Endothelial cell of umbilical vein (primary cell): ENCODE data around the gene MTX1. TPM values are rescaled to one million over a fixed set of nuclear protein-coding genes. Genes with fewer than 3 reads are reported as not detected.

Source experiments
- BruUV-seq: library from RNA; stranded (reverse); fragments of 400-500 nt; replicated peaks from 2 replicates; lab custom pipeline; 2021; lab: Mats Ljungman, UMichigan
- CTCF ChIA-PET: fragments of 300-600, 350-600 bp; sonication (Branson Sonifier 250); formaldehyde crosslinking; loops from one replicate; lab custom pipeline; 2021; ENCODE audit warnings: antibody characterized with exemption, inconsistent platforms; lab: Charles Lee
- POLR2A ChIA-PET: fragments of 300-600, 350-600 bp; sonication (Branson Sonifier 250); formaldehyde crosslinking; loops from one replicate; lab custom pipeline; 2021; ENCODE audit warnings: antibody characterized with exemption, inconsistent platforms; lab: Charles Lee
- DNase-seq: peaks from one replicate; pipeline ENCODE4 v3.0.0-alpha.2; 2011; ENCODE audit warnings: low read depth, low spot score
- FAIRE-seq: peaks from 2 replicates; lab custom pipeline; 2011; peaks lifted over from hg19 to GRCh38; lab: Jason Lieb, UNC
- H2AFZ ChIP-seq: 2 replicates; pipeline ENCODE4 v1.6.0; 2012; ENCODE audit warnings: low read depth, low read length, control low read depth, inconsistent platforms
- H3K27ac ChIP-seq: 2 replicates; pipeline ENCODE4 v1.5.1; 2011; ENCODE audit warnings: low read depth, mild to moderate bottlenecking, control low read depth, low read length, moderate library complexity; ENCODE audit not compliant: insufficient read depth
- H3K27me3 ChIP-seq, 2 experiments: 2 replicates each; pipeline versions ENCODE4 v1.6.0 to v1.6.1; 2011; ENCODE audit warnings: low read length in 2 of 2, mixed read lengths in 1 of 2; ENCODE audit not compliant: control insufficient read depth in 2 of 2, insufficient read depth in 2 of 2
- H3K36me3 ChIP-seq, 2 experiments: 2 replicates in 1 of 2; 3 replicates in 1 of 2; pipeline ENCODE4 v1.5.1; 2011; ENCODE audit warnings: low read length in 2 of 2, mild to moderate bottlenecking in 1 of 2, moderate library complexity in 1 of 2; ENCODE audit not compliant: control insufficient read depth in 2 of 2, insufficient read depth in 2 of 2; ENCODE audit errors: extremely low read depth in 1 of 2
- H3K4me1 ChIP-seq: 3 replicates; pipeline ENCODE4 v1.5.1; 2011; ENCODE audit warnings: mild to moderate bottlenecking, low read length; ENCODE audit not compliant: control insufficient read depth, insufficient read depth; ENCODE audit errors: extremely low read depth
- H3K4me2 ChIP-seq: 2 replicates; pipeline ENCODE4 v1.6.1; 2011; ENCODE audit warnings: low read length, control low read depth, mixed read lengths; ENCODE audit not compliant: insufficient read depth
- H3K4me3 ChIP-seq, 3 experiments: fragments of 200-600 bp in 1 of 3; sonication (generic), shearing (Covaris generic) in 1 of 3; replicated peaks in 1 of 3; 2 replicates each; pipeline ENCODE4 v1.5.1; 2011 to 2016; ENCODE audit warnings: control low read depth in 3 of 3, low read length in 3 of 3, mild to moderate bottlenecking in 2 of 3, inconsistent platforms in 1 of 3, low read depth in 1 of 3, moderate library complexity in 1 of 3; ENCODE audit not compliant: insufficient read depth in 1 of 3
- H3K79me2 ChIP-seq: 2 replicates; pipeline ENCODE4 v1.6.0; 2012; ENCODE audit warnings: low read length, inconsistent platforms; ENCODE audit not compliant: control insufficient read depth, insufficient read depth
- H3K9ac ChIP-seq: replicated peaks from 2 replicates; pipeline ENCODE3; 2011; ENCODE audit warnings: low read length, control low read depth; ENCODE audit not compliant: insufficient read depth; ENCODE audit errors: extremely low read depth
- H3K9me1 ChIP-seq: replicated peaks from 3 replicates; pipeline ENCODE4 v1.6.0; 2011; ENCODE audit warnings: mild to moderate bottlenecking, low read length; ENCODE audit not compliant: control insufficient read depth, insufficient read depth; ENCODE audit errors: extremely low read depth
- H3K9me3 ChIP-seq: replicated peaks from 2 replicates; pipeline ENCODE4 v1.5.1; 2012; ENCODE audit warnings: low read length, inconsistent platforms; ENCODE audit not compliant: control insufficient read depth, insufficient read depth
- H4K20me1 ChIP-seq: replicated peaks from 2 replicates; pipeline ENCODE3; 2011; ENCODE audit warnings: mild to moderate bottlenecking, low read length; ENCODE audit not compliant: control insufficient read depth, insufficient read depth; ENCODE audit errors: extremely low read depth
- CTCF ChIP-seq, 2 donors: IDR thresholded peaks; 1 replicate in 1 of 2; 2 replicates in 1 of 2; pipeline ENCODE4 v1.5.1; 2011; ENCODE audit warnings: low read length in 2 of 2, mild to moderate bottlenecking in 2 of 2, moderate library complexity in 2 of 2, control low read depth in 1 of 2, inconsistent platforms in 1 of 2, low read depth in 1 of 2; ENCODE audit not compliant: insufficient read depth in 1 of 2; ENCODE audit errors: extremely low read depth in 1 of 2
- FOS ChIP-seq: IDR thresholded peaks from 2 replicates; pipeline ENCODE4 v1.6.1; 2011; ENCODE audit warnings: mild to moderate bottlenecking, low read length, moderate library complexity, borderline replicate concordance; ENCODE audit not compliant: insufficient read depth
- GATA2 ChIP-seq: IDR thresholded peaks from 2 replicates; pipeline ENCODE4 v1.7.0; 2011; ENCODE audit warnings: low read depth, mild to moderate bottlenecking, moderate library complexity, mixed read lengths, low read length; ENCODE audit not compliant: insufficient read length, insufficient read depth
- MYC ChIP-seq: IDR thresholded peaks from one replicate; pipeline ENCODE4 v1.6.1; 2011; ENCODE audit warnings: mild to moderate bottlenecking, low read depth, low read length
- POLR2AphosphoS5 ChIP-seq: IDR thresholded peaks from 2 replicates; pipeline ENCODE4 v1.6.1; 2012; ENCODE audit warnings: low read depth, mild to moderate bottlenecking, control low read depth, low read length, moderate library complexity; ENCODE audit not compliant: insufficient read depth
- dilution Hi-C: fragments of 300-500 bp; cut with MboI; formaldehyde crosslinking; loops from one replicate; pipeline ENCODE4 v1.15.0; 2019; ENCODE audit warnings: low sequenced_read_pairs; ENCODE audit not compliant: extremely low pct_ligation_motif_present
- intact Hi-C: fragments of 100-400 bp; cut with micrococcal nuclease; formaldehyde crosslinking; loops from one replicate; pipeline ENCODE4 v1.10.0; 2022
- polyA plus RNA-seq, 4 experiments: library from polyadenylated mRNA; depleted of rRNA in 3 of 4; stranded (reverse) in 3 of 4; unstranded in 1 of 4; fragments of >200 nt; gene quantifications; 2 replicates each; pipeline versions ENCODE4 v1.2.1 to v1.2.3, GENCODE V29; 2011 to 2012; ENCODE audit warnings: missing spikeins in 1 of 4
- total RNA-seq: library from RNA; stranded (reverse); gene quantifications from 2 replicates; pipeline ENCODE4 v1.2.3, GENCODE V29; 2021

The MTX1 gene
- total and polyA plus RNA-seq, 2 donors (not counting 3 experiments of a cell fraction or from before 2014, with no cell fraction given) = 53.0 to 109 TPM

- Histone ChIP-seq H3K9ac (no peak overlapping the region), H2AFZ (peak overlapping the region; percentile 95), H3K36me3 (peaks cover 4 to 25% of the 10 kb centered on the region in 2 experiments), H3K9me3 (no peaks in the 10 kb centered on the region), H3K9me1 (no peaks in the 10 kb centered on the region), H3K79me2 (peaks cover 16% of the 10 kb centered on the region), H4K20me1 (no peaks in the 10 kb centered on the region), H3K27me3 (no peaks in the 10 kb centered on the region), H3K4me2 (peak overlapping the region; percentile 79), H3K4me3 (peak overlapping the region; percentile 41 to 91 (median 63)), H3K4me1 (peaks cover 11% of the 10 kb centered on the region), H3K27ac (no peak overlapping the region)
- FAIRE-seq (peak; percentile 24), DNase-seq (peak; percentile 24)
- intact Hi-C loops (no loop called here), dilution Hi-C loops (no loop called here)
- CTCF ChIA-PET = interaction anchor here (0.6 to 3.9 kb wide), 12 partner anchors 10 to 628 kb away, joined by 3 to 88 read pairs (median 7); partner anchors contain the start of gene THBS3
- TF ChIP-seq GATA2 = no peak
- TF ChIP-seq FOS = no peak
- TF ChIP-seq MYC = no peak
- peak; percentile 36 for TF ChIP-seq POLR2AphosphoS5
- POLR2A ChIA-PET = no interaction called here
- no TSS peak for BruUV-seq
Measured at GRCh38 chr1:155174324-155175280, 33.9 kb upstream of the MTX1 start.

- Histone ChIP-seq H3K4me1 (peaks cover 11% of the 10 kb centered on the region), H3K9me3 (no peaks in the 10 kb centered on the region), H3K27me3 (no peaks in the 10 kb centered on the region), H4K20me1 (no peaks in the 10 kb centered on the region), H3K4me3 (no peak overlapping the region), H3K9ac (no peak overlapping the region), H2AFZ (no peak overlapping the region), H3K9me1 (no peaks in the 10 kb centered on the region), H3K4me2 (no peak overlapping the region), H3K36me3 (peaks cover 4 to 25% of the 10 kb centered on the region in 2 experiments), H3K27ac (no peak overlapping the region), H3K79me2 (peaks cover 16% of the 10 kb centered on the region)
- dilution Hi-C loops = no loop called here
- intact Hi-C loops = no loop called here
- TF ChIP-seq CTCF (IDR thresholded peaks at IDR 0.05; ENCODE audit: extremely low read depth in 1 of 2, insufficient read depth in 1 of 2, low read depth in 1 of 2, low read length in 2 of 2) = no peak
- ChIA-PET POLR2A (no interaction called here), CTCF (interaction anchor here (0.6 to 3.9 kb wide), 9 partner anchors 9 to 473 kb away, joined by 3 to 88 read pairs (median 9); partner anchors contain the start of gene THBS3)
- no peak for DNase-seq
- no TSS peak for BruUV-seq
- no peak for FAIRE-seq
Measured at GRCh38 chr1:155175281-155175926, 33.1 kb upstream of the MTX1 start.
